H4 (cell line): Measurements from ENCODE around the gene CYTH3. TPM values are rescaled to one million over a fixed set of nuclear protein-coding genes. Genes with fewer than 3 reads are reported as not detected.

Experiments used
- DNase-seq: peaks from one replicate; pipeline ENCODE4 v3.0.0-alpha.2; 2015; ENCODE audit warnings: low spot score
- total RNA-seq: library from RNA; depleted of rRNA; stranded (reverse); fragments of >200 nt; shearing (Covaris generic); gene quantifications from 2 replicates; pipeline ENCODE4 v1.2.3, GENCODE V29; 2014

Gene CYTH3
- total RNA-seq, 1 experiment from 2014 or later, result 9.8 TPM

DNA sequence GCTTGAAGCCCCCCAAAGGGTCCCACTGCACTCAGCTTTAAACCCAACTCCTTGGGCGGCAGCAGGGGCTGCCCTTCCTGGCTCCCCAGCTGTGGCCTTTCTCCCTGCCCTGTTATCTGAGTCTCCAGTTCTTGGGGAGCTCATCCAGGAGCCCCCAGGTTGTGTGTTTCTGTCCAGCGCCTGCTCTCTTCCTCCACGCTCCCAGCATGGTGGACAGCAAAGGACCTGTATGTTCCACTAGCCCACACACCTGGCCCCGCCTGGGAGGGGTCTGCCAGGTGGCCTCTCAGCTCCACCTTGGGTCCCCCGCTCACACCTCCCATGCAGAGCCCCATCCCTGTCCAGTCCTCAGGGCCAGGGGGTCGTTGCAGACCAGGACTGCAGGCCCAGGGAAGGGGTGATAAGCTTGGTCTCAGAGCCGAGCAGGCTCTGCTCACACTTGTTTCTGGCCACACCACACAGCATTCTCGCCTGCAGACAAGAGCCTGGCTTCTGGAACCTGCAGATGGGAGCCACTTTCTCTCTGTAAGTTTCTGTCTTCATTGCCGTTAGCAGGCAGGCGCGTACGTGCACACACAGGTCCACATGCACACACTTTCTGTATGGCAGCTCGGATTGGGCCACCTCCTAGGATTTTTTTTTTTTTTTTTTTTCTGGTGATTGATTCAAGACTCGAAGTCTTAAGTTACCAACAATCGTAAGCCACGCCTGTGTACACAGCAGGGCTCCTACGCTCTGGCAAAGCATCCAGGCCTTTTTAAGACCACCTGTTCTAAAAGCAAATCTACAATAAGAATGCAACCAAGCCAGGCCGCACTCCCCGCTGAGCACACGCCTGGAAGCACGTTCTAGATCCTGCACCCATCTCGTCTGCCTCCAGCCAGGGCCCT, 104.6 kb downstream of the CYTH3 start:
- DNase-seq, result no peak

DNA sequence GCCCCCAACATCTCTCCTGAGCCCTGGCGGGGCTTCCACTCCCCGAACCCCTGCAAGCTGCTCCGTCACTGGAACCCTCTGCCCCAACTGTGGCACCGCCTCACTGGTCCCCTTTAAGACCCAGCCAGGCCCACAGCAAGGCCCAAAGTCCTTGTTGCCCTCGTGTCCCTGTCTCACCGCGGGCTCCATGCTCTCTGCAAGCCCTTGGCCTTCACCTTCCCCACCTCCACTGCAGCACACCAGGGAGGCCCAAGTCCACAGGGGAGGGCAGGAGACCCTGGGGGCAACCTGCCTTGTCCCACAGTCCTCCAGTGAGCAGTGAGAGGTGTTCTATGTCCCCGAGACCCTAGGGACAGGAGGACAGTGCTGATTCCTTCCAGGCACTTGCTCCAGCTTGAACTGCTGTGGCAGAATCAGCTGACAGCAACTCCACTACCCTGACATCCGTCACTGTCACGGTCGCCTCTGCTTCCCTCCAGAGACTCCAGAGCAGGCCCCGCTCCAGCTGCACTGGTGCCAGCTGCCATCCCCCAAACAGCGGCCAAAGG, 105.3 kb downstream of the CYTH3 start:
- DNase-seq, result peak; percentile 17

DNA sequence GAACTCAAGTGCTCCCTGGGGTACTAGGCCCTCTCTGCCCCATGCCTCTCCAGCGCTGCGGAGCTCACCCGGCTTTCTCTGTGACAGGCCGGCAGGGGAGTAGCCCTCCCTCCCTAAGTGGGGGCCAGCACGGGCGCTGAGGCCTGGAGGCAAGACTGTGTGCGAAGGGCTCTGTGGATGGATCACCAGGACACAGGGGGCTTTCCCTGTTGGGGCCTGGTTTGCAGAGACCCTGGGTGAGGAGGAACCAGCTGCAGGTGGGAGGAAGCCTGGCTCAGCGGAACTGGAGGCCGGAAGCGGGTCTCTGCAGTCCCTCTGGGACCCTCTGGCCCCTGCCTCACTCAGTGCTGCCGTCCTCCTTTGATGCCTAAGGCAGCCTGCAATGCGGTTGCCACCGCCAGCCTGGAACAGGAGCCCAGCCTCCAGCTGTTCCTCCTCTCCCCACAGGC, 106.0 kb downstream of the CYTH3 start:
- no peak for DNase-seq

DNA sequence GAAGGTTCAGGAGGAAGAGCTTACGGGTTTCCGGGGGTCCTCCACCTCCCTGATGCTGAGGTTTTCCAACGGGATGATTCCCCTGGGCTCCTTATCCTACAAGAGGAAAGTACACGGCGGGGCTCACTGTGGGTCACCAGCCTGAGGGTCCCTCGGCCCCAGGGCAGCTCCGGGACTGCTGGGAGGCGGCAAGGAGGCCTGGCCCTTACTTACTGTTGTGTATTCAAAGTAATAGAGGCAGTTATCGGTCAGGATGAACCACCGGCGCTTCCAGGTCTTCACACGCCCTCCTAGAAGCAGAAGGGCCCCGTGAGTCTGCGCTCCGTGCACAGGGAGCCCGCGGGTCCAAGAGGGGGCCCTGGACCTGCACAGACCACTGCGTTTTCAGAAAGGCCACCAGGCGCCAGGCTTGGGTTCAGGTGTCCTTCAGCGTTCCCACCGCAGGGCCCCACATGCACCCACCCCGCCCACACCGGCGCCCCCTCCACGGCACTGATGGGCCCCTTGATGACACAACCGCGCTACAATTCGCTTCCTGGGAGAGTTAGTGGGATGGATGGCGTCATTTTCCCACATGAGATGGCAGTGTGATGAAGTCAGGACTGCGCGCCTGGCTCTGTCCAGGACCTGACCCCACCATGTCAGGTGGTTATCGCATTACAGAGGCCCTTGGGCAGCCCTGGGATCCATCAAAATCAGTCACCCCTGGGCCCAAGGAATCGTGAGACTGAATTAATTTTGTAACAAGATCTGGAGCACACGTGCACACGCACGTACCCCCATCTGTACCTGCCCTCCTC, 106.7 kb downstream of the CYTH3 start:
- DNase-seq, result peak; percentile 24

DNA sequence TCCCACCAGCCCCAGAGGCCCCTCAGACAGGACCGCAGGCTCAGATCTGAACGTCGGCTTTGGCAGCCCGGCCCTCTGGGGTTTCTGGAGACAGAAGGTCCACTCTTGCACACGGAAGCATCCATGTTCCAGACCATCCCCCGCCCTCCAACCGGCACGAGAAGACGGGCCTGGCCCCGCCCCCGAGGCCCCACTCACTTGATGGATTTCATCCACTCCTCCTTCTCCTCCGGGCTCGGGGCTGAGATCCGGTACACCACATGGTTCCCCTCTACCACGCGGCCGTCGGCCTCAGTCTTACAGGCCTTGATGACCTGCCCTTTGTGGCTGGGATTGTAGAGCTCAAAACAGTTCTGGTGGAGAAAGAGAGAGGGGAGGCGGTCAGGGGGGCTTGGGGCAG, 107.3 kb downstream of the CYTH3 start:
- DNase-seq, result no peak

DNA sequence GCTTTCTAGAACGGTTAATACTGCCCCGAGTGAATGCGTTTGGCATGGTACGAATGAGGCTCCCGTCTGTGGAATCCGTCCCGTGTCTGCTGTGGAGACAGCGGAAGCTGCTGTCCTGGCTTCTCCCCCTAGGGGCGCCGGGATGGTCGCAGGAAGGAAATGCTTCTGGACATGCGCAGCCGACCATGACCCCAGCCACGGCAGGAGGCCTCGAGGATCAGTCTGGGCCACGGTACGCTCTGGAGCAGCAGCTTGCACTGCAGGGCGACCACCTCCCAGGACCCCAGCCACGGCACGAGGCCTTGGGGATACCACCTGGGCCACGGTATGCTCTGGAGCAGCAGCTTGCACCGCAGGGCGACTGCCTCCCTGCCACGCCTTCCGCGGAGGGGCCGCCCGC, 107.9 kb downstream of the CYTH3 start:
- no peak for DNase-seq

DNA sequence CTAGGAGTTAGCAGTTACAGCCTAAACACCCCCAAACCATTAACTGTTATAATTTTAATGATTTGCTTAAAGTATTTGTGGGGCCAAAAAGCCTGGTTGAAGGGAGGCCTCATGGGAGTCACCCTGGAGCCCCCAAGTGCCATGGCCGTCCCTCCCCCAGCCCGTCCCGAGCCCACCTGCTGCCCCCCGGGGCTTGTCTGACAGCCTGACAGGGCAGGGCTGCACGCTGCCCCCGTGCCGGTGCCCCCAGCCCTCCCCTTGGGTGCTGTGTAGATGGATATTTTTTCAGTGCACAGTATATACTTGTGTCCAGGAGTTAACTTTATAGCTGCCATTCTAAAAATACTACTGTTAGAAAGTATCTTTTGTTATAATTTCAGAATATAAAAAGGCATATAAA, 108.4 kb downstream of the CYTH3 start:
- no peak for DNase-seq

DNA sequence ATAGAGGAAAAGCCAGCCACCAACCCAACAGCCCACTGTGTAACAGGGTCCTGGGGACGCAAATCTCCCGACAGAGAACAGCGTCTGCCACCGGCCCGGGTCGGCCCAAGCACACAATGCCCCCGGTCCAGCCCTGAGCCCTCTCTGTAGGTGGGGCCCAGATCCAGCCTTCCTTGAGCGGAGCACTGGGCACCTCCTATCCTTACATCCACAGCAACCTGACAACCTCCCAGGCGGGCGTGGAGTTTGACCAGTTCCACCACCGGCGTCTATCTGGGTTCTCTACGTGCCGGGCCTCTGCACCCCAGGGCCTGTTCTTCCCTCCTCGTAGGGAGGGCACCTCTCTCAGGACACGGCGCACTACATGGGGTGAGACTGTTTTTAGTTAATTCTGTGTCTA, 109.0 kb downstream of the CYTH3 start:
- no peak for DNase-seq

DNA sequence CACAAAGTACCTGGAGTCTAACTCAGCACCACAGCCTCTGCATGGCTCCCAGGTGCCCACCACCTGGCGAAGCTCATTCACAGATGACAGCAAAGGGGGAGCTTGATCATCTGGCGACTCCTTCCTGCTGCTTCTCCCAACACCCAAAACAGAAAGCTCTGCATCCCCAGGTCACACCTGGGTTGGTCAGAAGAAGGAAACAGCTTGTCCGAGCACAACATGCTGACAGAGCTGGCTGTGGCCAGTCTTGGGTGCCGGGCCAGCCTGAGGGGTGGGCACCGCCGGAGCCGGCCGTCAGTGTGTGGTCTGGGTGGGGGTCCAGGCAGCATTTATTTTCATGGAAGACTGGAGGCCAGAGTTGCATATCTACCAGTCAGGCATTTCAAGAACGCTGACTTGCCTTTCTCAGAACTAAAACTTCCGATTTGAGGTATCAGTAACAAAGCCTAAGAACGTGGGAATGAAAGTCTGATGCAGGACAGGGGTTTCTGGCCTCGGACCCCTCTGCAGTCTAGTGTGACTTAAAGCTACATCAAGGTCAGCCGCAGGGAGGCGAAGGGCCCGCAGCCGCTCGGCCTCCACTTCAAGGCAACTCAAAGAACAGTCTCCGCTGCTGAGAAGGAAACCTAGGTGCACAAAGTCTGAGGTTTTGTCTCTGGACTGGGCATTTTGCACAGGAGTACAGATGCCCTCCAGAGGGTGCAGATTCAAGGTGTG, 109.6 kb downstream of the CYTH3 start:
- no peak for DNase-seq

DNA sequence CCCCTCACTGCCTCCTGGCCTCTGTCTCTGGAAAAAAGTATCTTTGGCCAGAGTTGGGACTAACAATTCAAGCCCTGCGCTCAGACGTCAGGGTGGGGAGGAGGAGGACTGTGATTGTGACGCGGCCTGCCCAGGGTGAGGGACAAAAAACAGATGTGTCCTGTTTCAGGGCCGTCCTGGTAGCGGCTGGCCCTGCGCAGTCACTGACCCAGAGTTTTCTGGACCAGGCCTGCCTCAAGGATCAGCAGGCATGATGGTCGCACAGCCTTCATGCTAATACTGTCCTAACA, 110.1 kb downstream of the CYTH3 start:
- DNase-seq, result no peak

DNA sequence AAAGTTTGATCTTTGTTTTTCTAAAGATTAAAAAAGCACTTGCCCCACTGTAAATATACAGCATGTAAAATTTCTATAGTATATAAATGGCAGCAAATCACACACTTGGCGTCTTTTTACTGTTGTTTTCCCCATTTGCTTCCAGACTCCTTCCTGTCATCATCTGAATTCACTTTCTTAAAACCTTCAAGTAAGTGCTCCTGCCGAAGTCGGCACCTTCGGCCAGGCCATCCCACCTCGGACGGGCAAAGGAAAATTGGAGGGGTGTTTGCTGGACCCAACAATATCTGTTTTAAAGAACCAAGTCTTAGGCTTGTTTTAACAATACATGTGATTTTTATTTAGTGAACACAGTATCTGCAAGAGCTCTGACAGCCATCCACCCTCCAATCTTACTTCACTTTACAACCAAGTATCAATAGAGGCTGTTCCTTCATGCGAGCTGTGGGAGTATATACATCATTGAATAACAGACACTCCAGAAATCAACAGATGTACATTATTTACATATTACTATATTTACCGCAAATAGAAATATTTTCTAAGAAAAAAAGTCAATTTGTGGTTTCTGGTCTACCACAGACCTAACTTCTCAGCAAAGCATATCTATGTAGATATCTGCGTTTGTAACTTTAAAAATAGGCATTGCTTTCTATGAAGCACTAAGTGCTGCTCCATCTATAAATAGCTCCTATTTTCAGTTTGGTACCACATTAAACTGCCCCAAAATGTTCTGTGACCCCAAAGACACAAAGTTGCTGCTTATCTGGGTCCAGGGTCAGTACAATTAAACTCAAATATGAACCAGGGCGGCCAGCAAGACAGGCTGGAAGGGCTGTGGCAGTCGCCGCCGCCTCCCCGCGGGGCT, 110.7 kb downstream of the CYTH3 start:
- no peak for DNase-seq

DNA sequence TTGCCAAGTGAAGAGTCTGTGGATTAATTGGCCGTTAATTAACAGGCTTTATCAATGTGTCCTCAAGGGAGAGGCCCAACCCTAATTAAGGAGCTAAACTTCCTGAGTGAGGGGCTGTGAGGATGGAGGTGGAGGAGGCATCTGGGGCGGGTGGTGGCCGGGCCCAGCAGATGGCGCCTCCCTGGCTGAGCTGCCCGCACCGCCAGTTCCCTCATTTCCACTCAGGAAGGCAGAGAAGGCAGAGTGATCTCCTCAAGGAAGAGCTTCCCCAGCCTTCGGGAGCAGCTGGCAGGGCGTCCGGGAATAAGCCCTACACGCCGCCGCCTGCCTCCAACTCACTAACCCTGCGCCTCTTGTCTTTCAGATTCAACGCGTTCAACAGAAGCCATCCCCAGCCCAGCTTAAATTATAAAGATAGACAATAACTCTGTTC, 112.2 kb downstream of the CYTH3 start:
- DNase-seq, result peak; percentile 50

DNA sequence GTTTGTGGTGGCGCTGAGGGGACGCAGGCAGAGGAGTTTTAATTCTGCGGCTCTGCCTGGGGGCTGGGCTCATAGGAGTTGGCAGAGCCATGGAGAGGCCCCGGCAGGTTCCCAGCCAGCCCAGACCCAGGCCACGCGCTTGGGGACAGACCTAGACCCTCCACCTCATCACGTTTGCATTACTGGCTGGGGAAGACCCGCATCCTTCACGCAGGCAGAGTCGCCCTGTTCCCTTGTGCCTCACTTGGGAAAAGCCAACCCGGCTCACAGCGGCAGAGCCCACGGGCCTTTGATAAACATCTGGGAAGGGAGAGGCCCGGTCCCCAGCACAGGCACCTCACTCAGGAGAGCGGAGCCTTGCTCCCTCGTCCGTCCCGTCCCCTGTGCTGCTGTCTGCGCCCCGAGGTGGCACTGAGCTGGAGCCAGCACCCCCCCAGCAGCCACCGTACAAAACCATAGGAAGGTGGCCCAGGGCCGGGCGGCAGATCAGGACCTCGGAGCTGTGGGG, 112.8 kb downstream of the CYTH3 start:
- DNase-seq, result no peak

DNA sequence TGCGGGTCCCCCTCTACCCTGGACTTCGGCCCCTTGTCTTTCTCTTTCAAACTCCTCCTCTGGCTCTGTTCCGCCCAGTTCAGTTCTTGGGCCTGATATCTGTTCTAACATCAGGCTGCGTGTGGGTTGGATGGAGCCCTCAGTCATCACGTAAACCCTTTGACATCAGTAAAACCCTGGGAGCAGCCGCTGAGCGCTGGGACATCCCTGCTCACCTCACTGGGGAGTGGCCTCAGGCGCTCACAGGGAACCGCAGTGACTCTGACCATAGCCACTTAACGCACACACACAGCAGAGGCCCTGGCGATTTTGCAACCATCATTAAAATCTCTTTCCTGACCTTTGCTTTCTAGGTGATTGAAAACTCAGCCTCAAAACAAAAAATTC, 113.3 kb downstream of the CYTH3 start:
- no peak for DNase-seq

DNA sequence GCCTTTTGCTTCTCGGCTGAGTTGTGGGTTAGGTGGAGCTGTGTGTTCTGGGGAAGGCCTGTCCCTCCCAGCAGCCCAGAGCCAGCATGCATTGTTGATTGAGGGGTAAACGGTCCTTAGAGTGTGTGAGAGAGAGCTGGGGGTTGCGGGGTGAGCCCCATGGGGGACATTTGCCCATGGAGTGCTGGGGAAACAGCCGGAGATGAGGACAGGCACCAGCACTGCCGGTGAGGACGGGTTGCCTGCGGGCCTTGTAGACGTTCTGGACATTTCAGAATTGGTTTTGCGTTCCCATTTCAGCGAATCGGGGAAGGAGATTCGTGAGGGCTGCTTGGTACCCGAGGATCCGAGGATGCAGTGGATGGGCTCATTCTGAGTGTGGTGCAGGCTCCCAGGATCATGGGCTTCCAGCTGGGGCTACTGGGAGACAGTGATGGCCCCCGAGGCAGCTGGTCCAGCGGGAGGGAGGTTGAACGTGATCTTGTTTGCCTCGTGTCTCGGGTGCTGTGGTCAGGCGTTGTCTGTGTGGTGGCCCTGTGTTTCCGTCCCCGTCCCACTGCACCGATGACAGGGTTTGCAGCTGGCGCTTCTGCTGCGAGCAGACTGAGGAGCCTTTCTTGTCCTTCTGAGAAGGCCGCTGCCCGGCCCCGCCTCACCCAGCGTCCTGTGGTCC, 113.9 kb downstream of the CYTH3 start:
- DNase-seq, result no peak

DNA sequence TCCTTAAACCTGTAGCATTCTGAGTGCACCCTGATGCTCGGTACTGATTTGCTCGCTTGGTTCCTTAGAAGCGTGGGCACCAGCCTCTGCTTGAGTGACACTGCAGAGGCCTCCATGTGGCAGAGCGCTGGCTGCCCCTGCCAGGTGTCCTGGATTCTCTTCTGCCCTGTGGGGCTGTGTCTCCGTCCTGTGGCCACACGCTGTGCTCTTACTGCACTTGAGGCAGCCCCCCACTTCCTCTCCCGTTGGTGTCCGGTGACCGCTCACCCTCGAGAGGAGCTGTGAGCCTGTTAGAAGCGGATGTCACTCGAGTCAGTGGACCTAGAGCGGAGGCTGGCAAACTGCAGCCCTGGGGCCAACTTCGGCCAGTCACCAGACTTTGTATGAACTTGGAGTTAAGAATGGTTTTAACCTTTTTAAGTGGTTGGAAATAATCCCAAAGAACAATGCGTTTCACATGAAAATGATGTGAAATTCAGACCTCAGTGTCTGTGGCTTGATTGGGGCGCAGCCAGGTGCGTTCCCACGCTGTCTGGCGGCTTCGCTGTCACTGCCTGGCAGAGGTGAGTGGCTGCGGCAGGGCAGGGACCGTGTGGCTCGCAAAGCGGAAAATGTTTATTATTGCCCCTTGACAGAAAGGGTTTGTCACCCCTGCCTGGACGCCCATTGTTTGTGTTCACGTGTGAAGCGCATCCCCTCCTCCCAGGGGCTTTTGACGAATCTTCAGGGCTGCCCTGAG, 114.6 kb downstream of the CYTH3 start:
- no peak for DNase-seq

DNA sequence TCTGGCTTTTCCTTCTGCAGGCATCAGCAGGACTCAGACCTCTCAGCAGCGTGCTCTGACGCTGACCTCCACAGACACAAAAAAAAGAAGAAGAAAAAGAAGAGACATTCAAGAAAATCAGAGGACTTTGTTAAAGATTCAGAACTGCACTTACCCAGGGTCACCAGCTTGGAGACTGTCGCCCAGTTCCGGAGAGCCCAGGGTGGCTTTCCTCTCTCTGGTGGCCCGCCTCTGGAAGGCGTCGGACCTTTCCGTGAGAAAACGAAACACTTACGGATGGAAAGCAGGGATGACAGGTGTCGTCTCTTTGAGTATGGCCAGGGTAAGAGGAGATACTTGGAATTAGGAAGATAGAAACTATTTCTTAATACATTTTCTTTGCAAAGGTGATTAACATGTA, 115.7 kb downstream of the CYTH3 start:
- DNase-seq, result no peak

DNA sequence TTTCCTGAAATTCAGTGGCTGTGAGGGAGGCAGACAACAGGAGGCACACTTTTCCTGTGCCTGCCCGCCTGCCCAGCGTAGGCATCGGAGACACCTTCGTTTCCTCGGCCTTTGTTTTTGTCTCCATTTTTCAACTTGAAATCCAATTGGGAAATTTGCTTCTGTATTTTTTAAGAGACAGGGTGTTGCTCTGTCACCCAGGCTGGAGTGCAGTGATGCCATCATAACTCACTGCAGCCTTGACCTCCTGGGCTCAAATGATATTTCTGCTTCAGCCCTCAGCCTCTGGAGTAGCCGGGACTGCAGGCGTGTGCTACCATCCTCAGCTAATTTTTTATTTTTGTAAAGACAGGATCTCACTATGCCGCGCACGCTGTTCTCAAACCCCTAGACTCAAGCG, 116.8 kb downstream of the CYTH3 start:
- no peak for DNase-seq

DNA sequence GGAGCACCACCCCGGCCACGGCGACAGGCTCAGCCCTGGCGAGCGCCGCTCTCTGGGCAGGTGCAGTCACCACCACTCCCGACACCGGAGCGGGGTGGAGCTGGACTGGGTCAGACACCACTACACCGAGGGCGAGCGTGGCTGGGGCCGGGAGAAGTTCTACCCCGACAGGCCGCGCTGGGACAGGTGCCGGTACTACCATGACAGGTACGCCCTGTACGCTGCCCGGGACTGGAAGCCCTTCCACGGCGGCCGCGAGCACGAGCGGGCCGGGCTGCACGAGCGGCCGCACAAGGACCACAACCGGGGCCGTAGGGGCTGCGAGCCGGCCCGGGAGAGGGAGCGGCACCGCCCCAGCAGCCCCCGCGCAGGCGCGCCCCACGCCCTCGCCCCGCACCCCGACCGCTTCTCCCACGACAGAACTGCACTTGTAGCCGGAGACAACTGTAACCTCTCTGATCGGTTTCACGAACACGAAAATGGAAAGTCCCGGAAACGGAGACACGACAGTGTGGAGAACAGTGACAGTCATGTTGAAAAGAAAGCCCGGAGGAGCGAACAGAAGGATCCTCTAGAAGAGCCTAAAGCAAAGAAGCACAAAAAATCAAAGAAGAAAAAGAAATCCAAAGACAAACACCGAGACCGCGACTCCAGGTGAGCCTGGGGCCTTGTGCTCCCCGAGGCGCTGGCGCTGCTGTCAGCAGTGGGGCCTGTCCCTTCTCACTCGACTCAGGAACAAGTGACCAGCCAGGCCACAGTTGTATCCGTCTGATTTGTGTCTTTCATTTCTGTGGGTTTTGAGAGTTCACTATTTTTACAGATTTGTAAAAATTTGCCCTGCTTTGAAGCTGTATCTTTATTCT, 117.7 kb downstream of the CYTH3 start:
- no peak for DNase-seq
